ENCODE data around the gene ADCYAP1R1.

- TF ChIP-seq CTCF (IDR thresholded peaks at IDR 0.05; ENCODE audit: low read depth, low read length, poor library complexity, severe bottlenecking): no peak
- no peak for TF ChIP-seq EZH2phosphoT487 (IDR thresholded peaks at IDR 0.05; ENCODE audit: borderline replicate concordance, low read length)
Measured at GRCh38 chr7:31058688-31059087, 6.6 kb downstream of the ADCYAP1R1 start.

Data from DOHH2 (cell line).